ENCODE results near the gene DCDC1. TPM values are rescaled to one million over a fixed set of nuclear protein-coding genes. Genes with fewer than 3 reads are reported as not detected.

Gene DCDC1
- polyA plus RNA-seq, 2 of the 4 experiments (the other 2 are of a cell fraction) = 2.8 to 9.5 TPM

- H3K27ac ChIP-seq = no peak overlapping the region
- no peaks in the 10 kb centered on the region for H3K4me1 ChIP-seq
- POLR2A ChIA-PET = no interaction called here
- H3K4me3 ChIP-seq = no peak overlapping the region
- CTCF ChIA-PET = no interaction called here
- WGBS (ENCODE audit: missing lambda C conversion rate) = 47% methylated on average over 4 of the region's 4 CpGs
- FAIRE-seq = no peak
- ATAC-seq = no peak
- no peak overlapping the region for H3K4me2 ChIP-seq
- no peaks in the 10 kb centered on the region for H3K9me3 ChIP-seq
- TF ChIP-seq JUNB (IDR thresholded peaks at IDR 0.05) (no peak), MAFK (IDR thresholded peaks at IDR 0.05; ENCODE audit: partially characterized antibody) (peak; percentile 70)
- no peak for DNase-seq (ENCODE audit: low read depth in 1 of 2, low spot score in 1 of 2)
These were observed 516.9 kb downstream of the DCDC1 start for GRCh38 chr11:30852645-30853044.

GRCh38 chr11:30852091-30852490 lies 517.4 kb downstream of the DCDC1 start:
- CTCF ChIA-PET = no interaction called here
- H3K4me1 ChIP-seq = no peaks in the 10 kb centered on the region
- no peak for DNase-seq (ENCODE audit: low read depth in 1 of 2, low spot score in 1 of 2)
- H3K4me3 ChIP-seq = no peak overlapping the region
- no peak overlapping the region for H3K4me2 ChIP-seq
- POLR2A ChIA-PET = no interaction called here
- 23% methylated on average over 1 of the region's 1 CpG for WGBS (ENCODE audit: missing lambda C conversion rate)
- FAIRE-seq = no peak
- no peak for TF ChIP-seq NFE2L2 (conservative IDR thresholded peaks at IDR 0.05; ENCODE audit: low read length)
- no peak for TF ChIP-seq EHMT2 (IDR thresholded peaks at IDR 0.05; ENCODE audit: low read depth)
- ATAC-seq = no peak
- H3K9me3 ChIP-seq = no peaks in the 10 kb centered on the region
- H3K27ac ChIP-seq = no peak overlapping the region

- no peaks in the 10 kb centered on the region for H3K4me1 ChIP-seq
- FAIRE-seq = no peak
- no peak overlapping the region for H3K4me3 ChIP-seq
- no peak overlapping the region for H3K4me2 ChIP-seq
- no peak for ATAC-seq
- TF ChIP-seq NFE2L2 (conservative IDR thresholded peaks at IDR 0.05; ENCODE audit: low read length) (no peak), EHF (CRISPR knock-in tag; IDR thresholded peaks at IDR 0.05) (no peak)
- H3K9me3 ChIP-seq = no peaks in the 10 kb centered on the region
- no peak for DNase-seq (ENCODE audit: low read depth in 1 of 2, low spot score in 1 of 2)
- ChIA-PET CTCF (no interaction called here), POLR2A (no interaction called here)
- 0% methylated on average over 1 of the region's 1 CpG for WGBS (ENCODE audit: missing lambda C conversion rate)
- no peak overlapping the region for H3K27ac ChIP-seq
These were observed 532.3 kb downstream of the DCDC1 start for GRCh38 chr11:30837252-30837651.

GRCh38 chr11:30832831-30833230 lies 536.7 kb downstream of the DCDC1 start:
- 14% methylated on average over 1 of the region's 1 CpG for WGBS (ENCODE audit: missing lambda C conversion rate)
- no peaks in the 10 kb centered on the region for H3K4me1 ChIP-seq
- ChIA-PET POLR2A (no interaction called here), CTCF (interaction anchor here (0.6 kb wide), 1 partner anchor 31 kb away, joined by 3 read pairs; no protein-coding TSS in a partner anchor)
- no peak for FAIRE-seq
- H3K4me3 ChIP-seq = no peak overlapping the region
- ATAC-seq = no peak
- no peak overlapping the region for H3K4me2 ChIP-seq
- H3K27ac ChIP-seq = no peak overlapping the region
- H3K9me3 ChIP-seq = no peaks in the 10 kb centered on the region
- DNase-seq (ENCODE audit: low read depth in 1 of 2, low spot score in 1 of 2) = no peak
- TF ChIP-seq E2F6 (IDR thresholded peaks at IDR 0.05; ENCODE audit: borderline replicate concordance, low read depth) (no peak), HMGXB4 (CRISPR knock-in tag; IDR thresholded peaks at IDR 0.05; ENCODE audit: borderline replicate concordance) (no peak), EP300 (IDR thresholded peaks at IDR 0.05) (no peak), FOSL2 (IDR thresholded peaks at IDR 0.05) (no peak), FOSL2 (CRISPR knock-in tag; IDR thresholded peaks at IDR 0.05) (no peak), BCL3 (IDR thresholded peaks at IDR 0.05) (no peak), SMC3 (IDR thresholded peaks at IDR 0.05) (no peak), EHF (CRISPR knock-in tag; IDR thresholded peaks at IDR 0.05) (no peak), ATOH8 (CRISPR knock-in tag; IDR thresholded peaks at IDR 0.05; ENCODE audit: low read depth) (no peak), CHD4 (IDR thresholded peaks at IDR 0.05; ENCODE audit: borderline replicate concordance) (no peak), JUN (IDR thresholded peaks at IDR 0.05) (no peak), PBX3 (IDR thresholded peaks at IDR 0.05) (no peak), HES2 (IDR thresholded peaks at IDR 0.05) (no peak), MAX (IDR thresholded peaks at IDR 0.05) (no peak), REST (IDR thresholded peaks at IDR 0.05) (no peak), ESRRA (IDR thresholded peaks at IDR 0.05; ENCODE audit: borderline replicate concordance, low read length) (no peak), KDM5A (IDR thresholded peaks at IDR 0.05) (no peak), HOXA7 (CRISPR knock-in tag; IDR thresholded peaks at IDR 0.05) (no peak)

Data from A549 (cell line).